ENCODE measurements around the gene FAM24A.

- TF ChIP-seq CTCF (IDR thresholded peaks at IDR 0.05; ENCODE audit: low read length) (no peak), EZH2 (optimal IDR thresholded peaks at IDR 0.05; ENCODE audit: low read depth, low read length) (no peak)
Observed at GRCh38 chr10:122879339-122880273, 30.8 kb upstream of the FAM24A start, which contains the start of gene FAM24B.

Measured in MM.1S (cell line).